ENCODE data around the gene SLC5A9. TPM values are rescaled to one million over a fixed set of nuclear protein-coding genes. Genes with fewer than 3 reads are reported as not detected.

SLC5A9 gene
- total and polyA plus RNA-seq, 10 of the 15 experiments (the other 5 are each of a cell fraction or from before 2014, with no cell fraction given), result 0.03 TPM; not detected in 9

DNA sequence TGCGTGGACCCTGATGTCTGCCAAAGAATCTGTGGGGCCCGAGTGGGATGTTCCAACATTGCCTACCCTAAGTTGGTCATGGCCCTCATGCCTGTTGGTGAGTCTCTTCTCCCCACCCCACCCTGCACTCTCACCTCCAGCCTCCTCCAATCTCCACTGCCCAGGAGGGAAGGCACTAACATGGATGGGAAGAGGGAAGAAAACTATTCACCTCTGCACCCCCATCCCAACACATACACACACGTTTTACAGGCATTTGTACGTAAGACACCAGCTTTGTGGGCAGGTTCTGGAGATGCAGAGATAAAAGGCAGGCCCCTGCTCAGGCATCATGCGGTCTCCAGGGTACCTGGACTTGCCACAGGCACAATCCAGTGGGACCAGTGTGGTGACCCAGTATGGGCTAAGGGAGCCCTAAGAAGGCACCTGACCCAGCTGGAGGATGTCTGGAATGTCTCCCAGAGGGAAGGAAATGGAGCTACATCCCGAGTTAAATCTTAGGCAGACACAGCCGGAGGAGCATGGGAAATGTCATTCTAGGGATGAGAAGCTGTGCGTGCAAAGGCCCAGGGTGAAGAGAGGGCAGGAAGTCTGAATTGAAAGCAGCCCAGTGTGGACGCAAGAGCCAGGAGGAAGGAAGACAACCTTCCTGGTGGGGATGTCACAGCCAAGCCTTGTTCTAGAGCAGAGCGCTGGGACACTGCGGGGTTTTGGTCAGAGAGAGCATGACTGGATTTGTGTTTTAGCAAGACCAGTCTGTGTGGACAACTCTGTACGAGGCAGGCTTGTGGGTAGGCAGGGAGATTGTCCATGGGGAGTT is 11.4 kb downstream of the SLC5A9 start (continued):
- TF ChIP-seq TBL1XR1 (IDR thresholded peaks at IDR 0.05; ENCODE audit: low read depth, low read length) (no peak), YY1 (IDR thresholded peaks at IDR 0.05; ENCODE audit: low read depth, low read length) (no peak)

GRCh38 chr1:48235652-48236051 is 13.1 kb downstream of the SLC5A9 start:
- ChIA-PET SMC1A (ENCODE audit: uncharacterized antibody, unreplicated experiment) (no interaction called here), RAD21 (ENCODE audit: unreplicated experiment) (no interaction called here), POLR2A (no interaction called here), CTCF (interaction anchor here (1.0 to 1.6 kb wide), 5 partner anchors 8 to 238 kb away, joined by 3 to 5 read pairs (median 3); partner anchors contain the start of gene TRABD2B)
- H3K4me3 ChIP-seq, result no peak overlapping the region
- no peak for FAIRE-seq
- H2AFZ ChIP-seq (ENCODE audit: control insufficient read depth, low read depth, low read length), result no peak overlapping the region
- H4K20me1 ChIP-seq (ENCODE audit: control insufficient read depth, insufficient read depth), result no peaks in the 10 kb centered on the region
- H3K27ac ChIP-seq (ENCODE audit: control insufficient read depth, insufficient read depth), result no peak overlapping the region
- ATAC-seq, result no peak
- in situ Hi-C loops (cut with MboI), result no loop called here
- intact Hi-C loops (cut with micrococcal nuclease; ENCODE audit: unreplicated experiment), result no loop called here
- H3K4me2 ChIP-seq (ENCODE audit: control insufficient read depth, insufficient read depth), result no peak overlapping the region
- H3K9me3 ChIP-seq (replicated peaks; ENCODE audit: control insufficient read depth, insufficient read depth, low read length), result no peaks in the 10 kb centered on the region
- H3K4me1 ChIP-seq (ENCODE audit: control insufficient read depth, insufficient read depth, low read length), result no peaks in the 10 kb centered on the region
- 30% methylated on average over 13 of the region's 13 CpGs for WGBS (ENCODE audit: insufficient coverage, insufficient replicate concordance, low lambda C conversion rate, missing lambda C conversion rate)
- H3K79me2 ChIP-seq (ENCODE audit: control insufficient read depth, insufficient read depth, low read length), result no peaks in the 10 kb centered on the region
- no peak for DNase-seq (ENCODE audit: low read depth, low spot score)
- H3K36me3 ChIP-seq (ENCODE audit: control insufficient read depth in 2 of 2, insufficient read depth in 2 of 2, low read length in 1 of 2), result no peaks in the 10 kb centered on the region
- BruUV-seq (replicated peaks), result no TSS peak
- no peaks in the 10 kb centered on the region; a peak in 1 of 4 replicates for H3K27me3 ChIP-seq (replicated peaks in 1 of 2; ENCODE audit: control insufficient read depth in 2 of 2, insufficient read depth in 2 of 2, low read length in 1 of 2)
- TF ChIP-seq MTA3 (IDR thresholded peaks at IDR 0.05; ENCODE audit: borderline replicate concordance, low read length) (no peak), IKZF1 (conservative IDR thresholded peaks at IDR 0.05) (no peak), CHD2 (IDR thresholded peaks at IDR 0.05; ENCODE audit: borderline replicate concordance, low read depth, low read length) (no peak), NFYB (IDR thresholded peaks at IDR 0.05; ENCODE audit: insufficient read depth, low read depth, low read length) (no peak), ETV6 (conservative IDR thresholded peaks at IDR 0.05 in 1 of 2, IDR thresholded peaks at IDR 0.05 in 1 of 2; ENCODE audit: borderline replicate concordance in 1 of 2, low read depth in 1 of 2) (no peak), RAD21 (IDR thresholded peaks at IDR 0.05; ENCODE audit: insufficient read depth, low read depth, low read length) (no peak), CBFB (IDR thresholded peaks at IDR 0.05; ENCODE audit: low read depth) (no peak), EED (IDR thresholded peaks at IDR 0.05; ENCODE audit: low read depth) (no peak), ELK1 (IDR thresholded peaks at IDR 0.05; ENCODE audit: low read depth, low read length) (no peak), JUNB (IDR thresholded peaks at IDR 0.05) (no peak)
- TF ChIP-seq, protein P1, sequence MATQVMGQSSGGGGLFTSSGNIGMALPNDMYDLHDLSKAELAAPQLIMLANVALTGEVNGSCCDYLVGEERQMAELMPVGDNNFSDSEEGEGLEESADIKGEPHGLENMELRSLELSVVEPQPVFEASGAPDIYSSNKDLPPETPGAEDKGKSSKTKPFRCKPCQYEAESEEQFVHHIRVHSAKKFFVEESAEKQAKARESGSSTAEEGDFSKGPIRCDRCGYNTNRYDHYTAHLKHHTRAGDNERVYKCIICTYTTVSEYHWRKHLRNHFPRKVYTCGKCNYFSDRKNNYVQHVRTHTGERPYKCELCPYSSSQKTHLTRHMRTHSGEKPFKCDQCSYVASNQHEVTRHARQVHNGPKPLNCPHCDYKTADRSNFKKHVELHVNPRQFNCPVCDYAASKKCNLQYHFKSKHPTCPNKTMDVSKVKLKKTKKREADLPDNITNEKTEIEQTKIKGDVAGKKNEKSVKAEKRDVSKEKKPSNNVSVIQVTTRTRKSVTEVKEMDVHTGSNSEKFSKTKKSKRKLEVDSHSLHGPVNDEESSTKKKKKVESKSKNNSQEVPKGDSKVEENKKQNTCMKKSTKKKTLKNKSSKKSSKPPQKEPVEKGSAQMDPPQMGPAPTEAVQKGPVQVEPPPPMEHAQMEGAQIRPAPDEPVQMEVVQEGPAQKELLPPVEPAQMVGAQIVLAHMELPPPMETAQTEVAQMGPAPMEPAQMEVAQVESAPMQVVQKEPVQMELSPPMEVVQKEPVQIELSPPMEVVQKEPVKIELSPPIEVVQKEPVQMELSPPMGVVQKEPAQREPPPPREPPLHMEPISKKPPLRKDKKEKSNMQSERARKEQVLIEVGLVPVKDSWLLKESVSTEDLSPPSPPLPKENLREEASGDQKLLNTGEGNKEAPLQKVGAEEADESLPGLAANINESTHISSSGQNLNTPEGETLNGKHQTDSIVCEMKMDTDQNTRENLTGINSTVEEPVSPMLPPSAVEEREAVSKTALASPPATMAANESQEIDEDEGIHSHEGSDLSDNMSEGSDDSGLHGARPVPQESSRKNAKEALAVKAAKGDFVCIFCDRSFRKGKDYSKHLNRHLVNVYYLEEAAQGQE (IDR thresholded peaks at IDR 0.05; ENCODE audit: low read depth, low read length), result no peak
- TF ChIP-seq, protein P2, sequence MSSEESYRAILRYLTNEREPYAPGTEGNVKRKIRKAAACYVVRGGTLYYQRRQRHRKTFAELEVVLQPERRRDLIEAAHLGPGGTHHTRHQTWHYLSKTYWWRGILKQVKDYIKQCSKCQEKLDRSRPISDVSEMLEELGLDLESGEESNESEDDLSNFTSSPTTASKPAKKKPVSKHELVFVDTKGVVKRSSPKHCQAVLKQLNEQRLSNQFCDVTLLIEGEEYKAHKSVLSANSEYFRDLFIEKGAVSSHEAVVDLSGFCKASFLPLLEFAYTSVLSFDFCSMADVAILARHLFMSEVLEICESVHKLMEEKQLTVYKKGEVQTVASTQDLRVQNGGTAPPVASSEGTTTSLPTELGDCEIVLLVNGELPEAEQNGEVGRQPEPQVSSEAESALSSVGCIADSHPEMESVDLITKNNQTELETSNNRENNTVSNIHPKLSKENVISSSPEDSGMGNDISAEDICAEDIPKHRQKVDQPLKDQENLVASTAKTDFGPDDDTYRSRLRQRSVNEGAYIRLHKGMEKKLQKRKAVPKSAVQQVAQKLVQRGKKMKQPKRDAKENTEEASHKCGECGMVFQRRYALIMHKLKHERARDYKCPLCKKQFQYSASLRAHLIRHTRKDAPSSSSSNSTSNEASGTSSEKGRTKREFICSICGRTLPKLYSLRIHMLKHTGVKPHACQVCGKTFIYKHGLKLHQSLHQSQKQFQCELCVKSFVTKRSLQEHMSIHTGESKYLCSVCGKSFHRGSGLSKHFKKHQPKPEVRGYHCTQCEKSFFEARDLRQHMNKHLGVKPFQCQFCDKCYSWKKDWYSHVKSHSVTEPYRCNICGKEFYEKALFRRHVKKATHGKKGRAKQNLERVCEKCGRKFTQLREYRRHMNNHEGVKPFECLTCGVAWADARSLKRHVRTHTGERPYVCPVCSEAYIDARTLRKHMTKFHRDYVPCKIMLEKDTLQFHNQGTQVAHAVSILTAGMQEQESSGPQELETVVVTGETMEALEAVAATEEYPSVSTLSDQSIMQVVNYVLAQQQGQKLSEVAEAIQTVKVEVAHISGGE (CRISPR knock-in tag; IDR thresholded peaks at IDR 0.05), result no peak
- no peak overlapping the region for H3K9ac ChIP-seq (ENCODE audit: control insufficient read depth, insufficient read depth, low read length)
